Loucy (cell line): ENCODE results near the gene CNTNAP2.

Experiments used
- H2AFZ ChIP-seq: fragments of 200-600 bp; sonication (generic); 2 replicates; pipeline ENCODE4 v1.6.0; 2016; ENCODE audit warnings: antibody characterized with exemption, mild to moderate bottlenecking, low read length, moderate library complexity
- H3F3A ChIP-seq: fragments of 200-600 bp; 2 replicates; pipeline ENCODE4 v1.6.0; 2016; ENCODE audit warnings: antibody characterized with exemption, low read depth, mild to moderate bottlenecking
- H3K27me3 ChIP-seq: fragments of 200-600 bp; sonication (generic); 2 replicates; pipeline ENCODE4 v1.6.1; 2014; ENCODE audit warnings: low read length, mild to moderate bottlenecking; ENCODE audit not compliant: insufficient read depth, poor library complexity, severe bottlenecking
- H3K36me3 ChIP-seq: fragments of 200-600 bp; sonication (generic); 2 replicates; pipeline ENCODE4 v1.6.1; 2016; ENCODE audit warnings: low read length; ENCODE audit not compliant: insufficient read depth
- H3K4me1 ChIP-seq: fragments of 200-600 bp; sonication (generic); 2 replicates; pipeline ENCODE4 v1.5.1; 2014; ENCODE audit warnings: low read length, mild to moderate bottlenecking; ENCODE audit not compliant: insufficient read depth, poor library complexity, severe bottlenecking
- H3K4me2 ChIP-seq: fragments of 200-600 bp; sonication (generic); 2 replicates; pipeline ENCODE4 v1.6.0; 2014; ENCODE audit warnings: antibody characterized with exemption, low read length, low read depth, mild to moderate bottlenecking; ENCODE audit not compliant: poor library complexity, severe bottlenecking
- H3K4me3 ChIP-seq: fragments of 200-600 bp; sonication (generic); 2 replicates; pipeline ENCODE4 v1.5.1; 2014; ENCODE audit warnings: low read length, mild to moderate bottlenecking, mixed read lengths; ENCODE audit not compliant: poor library complexity, severe bottlenecking
- H3K79me2 ChIP-seq: fragments of 200-600 bp; sonication (generic); 2 replicates; pipeline ENCODE4 v1.6.1; 2014; ENCODE audit warnings: low read length; ENCODE audit not compliant: insufficient read depth
- H3K9ac ChIP-seq: fragments of 200-600 bp; sonication (generic); 2 replicates; pipeline ENCODE4 v1.6.0; 2014; ENCODE audit warnings: mild to moderate bottlenecking, low read depth, low read length, moderate library complexity; ENCODE audit not compliant: poor library complexity, severe bottlenecking
- H3K9me2 ChIP-seq: fragments of 200-600 bp; sonication (generic); replicated peaks from 2 replicates; pipeline ENCODE4 v1.6.1; 2016; ENCODE audit warnings: low read depth, low read length, mixed read lengths
- H3K9me3 ChIP-seq: fragments of 200-600 bp; sonication (generic); 2 replicates; pipeline ENCODE4 v1.6.1; 2014; ENCODE audit warnings: mild to moderate bottlenecking, antibody characterized with exemption, low read length, low read depth; ENCODE audit not compliant: insufficient read depth
- H4K20me1 ChIP-seq: fragments of 200-600 bp; sonication (generic); 2 replicates; pipeline ENCODE4 v1.6.0; 2014; ENCODE audit warnings: antibody characterized with exemption, low read length, mild to moderate bottlenecking; ENCODE audit not compliant: insufficient read depth, poor library complexity, severe bottlenecking
- CTCF ChIP-seq: fragments of 200-600 bp; sonication (generic); conservative IDR thresholded peaks from 2 replicates; pipeline ENCODE4 v1.5.1; 2014; ENCODE audit warnings: mild to moderate bottlenecking, antibody characterized with exemption, low read length
- EZH2phosphoT487 ChIP-seq: fragments of 200-600 bp; IDR thresholded peaks from 2 replicates; pipeline ENCODE4 v1.6.1; 2018; ENCODE audit warnings: antibody characterized with exemption, mild to moderate bottlenecking, moderate library complexity, borderline replicate concordance

The CNTNAP2 gene

DNA sequence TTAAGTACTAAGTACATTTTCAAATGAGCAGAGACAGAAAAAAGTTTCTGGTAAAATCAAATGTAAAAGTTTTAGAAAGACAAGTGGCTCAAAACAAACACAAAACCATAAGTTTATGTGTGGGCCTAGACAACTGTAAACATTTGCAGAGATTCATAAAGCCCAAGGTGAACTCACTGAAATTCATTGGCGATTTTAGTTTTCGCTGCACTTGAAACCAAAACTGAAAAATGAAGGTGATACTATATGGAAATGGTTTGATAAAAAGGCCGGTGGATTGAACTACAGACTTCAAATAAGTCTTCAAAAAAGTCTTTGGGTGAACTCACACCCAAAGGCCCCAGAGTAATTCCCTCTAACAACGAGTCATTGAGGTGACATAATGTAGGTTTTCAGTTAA, 1289.0 kb downstream of the CNTNAP2 start:
- Histone ChIP-seq H3K36me3 (no peaks in the 10 kb centered on the region), H3K4me2 (no peak overlapping the region), H3K79me2 (no peaks in the 10 kb centered on the region), H3K9ac (no peak overlapping the region), H3K9me2 (no peaks in the 10 kb centered on the region), H3K9me3 (0 out of 2 replicates have a peak, but pooled peaks cover 2% of the 10 kb centered on the region), H2AFZ (no peak overlapping the region), H3F3A (no peaks in the 10 kb centered on the region), H3K4me1 (no peaks in the 10 kb centered on the region), H3K4me3 (no peak overlapping the region), H3K27me3 (no peaks in the 10 kb centered on the region), H4K20me1 (no peaks in the 10 kb centered on the region)
- TF ChIP-seq CTCF (no peak), EZH2phosphoT487 (no peak)

- H3K79me2 ChIP-seq: no peaks in the 10 kb centered on the region
- no peaks in the 10 kb centered on the region for H4K20me1 ChIP-seq
- no peaks in the 10 kb centered on the region for H3K4me1 ChIP-seq
- H3K9me3 ChIP-seq: 0 out of 2 replicates have a peak, but pooled peaks cover 2% of the 10 kb centered on the region
- no peak overlapping the region for H3K4me2 ChIP-seq
- H3K9me2 ChIP-seq: no peaks in the 10 kb centered on the region
- no peaks in the 10 kb centered on the region for H3F3A ChIP-seq
- no peak overlapping the region for H3K9ac ChIP-seq
- TF ChIP-seq CTCF: no peak
- no peak overlapping the region for H2AFZ ChIP-seq
- no peaks in the 10 kb centered on the region for H3K36me3 ChIP-seq
- H3K4me3 ChIP-seq: no peak overlapping the region
- H3K27me3 ChIP-seq: no peaks in the 10 kb centered on the region
Observed at GRCh38 chr7:147406521-147407135, 1290.0 kb downstream of the CNTNAP2 start.

GRCh38 chr7:147411096-147411495, 1294.5 kb downstream of the CNTNAP2 start:
- Histone ChIP-seq H4K20me1 (no peaks in the 10 kb centered on the region), H3K4me1 (no peaks in the 10 kb centered on the region), H3K4me2 (no peak overlapping the region), H3F3A (no peaks in the 10 kb centered on the region), H3K27me3 (no peaks in the 10 kb centered on the region), H3K4me3 (no peak overlapping the region), H3K9me2 (no peaks in the 10 kb centered on the region), H3K36me3 (no peaks in the 10 kb centered on the region), H2AFZ (no peak overlapping the region), H3K9ac (no peak overlapping the region), H3K79me2 (no peaks in the 10 kb centered on the region), H3K9me3 (0 out of 2 replicates have a peak, but pooled peaks cover 2% of the 10 kb centered on the region)
- no peak for TF ChIP-seq EZH2phosphoT487
- no peak for TF ChIP-seq CTCF
